ENCODE data around the gene HS2ST1. TPM values are rescaled to one million over a fixed set of nuclear protein-coding genes. Genes with fewer than 3 reads are reported as not detected.

The HS2ST1 gene
- total and polyA plus RNA-seq, 5 donors from 2014 or later = 7.7 to 12.3 (median 8.0) TPM

Other genes with a start within 250 kb of the HS2ST1 start
- gene SH3GLB1, start 210.1 kb upstream of the HS2ST1 start, total RNA-seq = 62.1 TPM
- gene SH3GLB1, start 210.1 kb upstream of the HS2ST1 start, polyA plus RNA-seq = 10 to 100 TPM; 45.2 to 76.9 (median 56.6) TPM
- 128 TPM for gene SELENOF, start 509 bp upstream of the HS2ST1 start, total RNA-seq
- gene SELENOF, start 509 bp upstream of the HS2ST1 start, polyA plus RNA-seq = 100 to 1,000 TPM; 274 to 322 (median 304) TPM